ENCODE results near the gene CHCHD4. TPM values are rescaled to one million over a fixed set of nuclear protein-coding genes. Genes with fewer than 3 reads are reported as not detected.

The CHCHD4 gene
- total RNA-seq, 1 donor from 2014 or later, result 10.8 TPM

DNA sequence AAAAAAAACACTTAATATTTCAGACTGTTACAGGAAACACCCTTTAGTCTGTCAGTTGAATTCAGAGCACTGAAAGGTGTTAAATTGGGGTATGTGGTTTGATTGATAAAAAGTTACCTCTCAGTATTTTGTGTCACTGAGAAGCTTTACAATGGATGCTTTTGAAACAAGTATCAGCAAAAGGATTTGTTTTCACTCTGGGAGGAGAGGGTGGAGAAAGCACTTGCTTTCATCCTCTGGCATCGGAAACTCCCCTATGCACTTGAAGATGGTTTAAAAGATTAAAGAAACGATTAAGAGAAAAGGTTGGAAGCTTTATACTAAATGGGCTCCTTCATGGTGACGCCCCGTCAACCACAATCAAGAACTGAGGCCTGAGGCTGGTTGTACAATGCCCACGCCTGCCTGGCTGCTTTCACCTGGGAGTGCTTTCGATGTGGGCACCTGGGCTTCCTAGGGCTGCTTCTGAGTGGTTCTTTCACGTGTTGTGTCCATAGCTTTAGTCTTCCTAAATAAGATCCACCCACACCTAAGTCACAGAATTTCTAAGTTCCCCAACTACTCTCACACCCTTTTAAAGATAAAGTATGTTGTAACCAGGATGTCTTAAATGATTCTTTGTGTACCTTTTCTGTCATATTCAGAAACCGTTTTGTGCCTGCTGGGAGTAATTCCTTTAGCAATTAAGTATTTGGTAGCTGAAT lies 18.0 kb upstream of the CHCHD4 start:
- H3K27me3 Mint-ChIP-seq, result no peaks in the 10 kb centered on the region
- TF ChIP-seq, protein P1, sequence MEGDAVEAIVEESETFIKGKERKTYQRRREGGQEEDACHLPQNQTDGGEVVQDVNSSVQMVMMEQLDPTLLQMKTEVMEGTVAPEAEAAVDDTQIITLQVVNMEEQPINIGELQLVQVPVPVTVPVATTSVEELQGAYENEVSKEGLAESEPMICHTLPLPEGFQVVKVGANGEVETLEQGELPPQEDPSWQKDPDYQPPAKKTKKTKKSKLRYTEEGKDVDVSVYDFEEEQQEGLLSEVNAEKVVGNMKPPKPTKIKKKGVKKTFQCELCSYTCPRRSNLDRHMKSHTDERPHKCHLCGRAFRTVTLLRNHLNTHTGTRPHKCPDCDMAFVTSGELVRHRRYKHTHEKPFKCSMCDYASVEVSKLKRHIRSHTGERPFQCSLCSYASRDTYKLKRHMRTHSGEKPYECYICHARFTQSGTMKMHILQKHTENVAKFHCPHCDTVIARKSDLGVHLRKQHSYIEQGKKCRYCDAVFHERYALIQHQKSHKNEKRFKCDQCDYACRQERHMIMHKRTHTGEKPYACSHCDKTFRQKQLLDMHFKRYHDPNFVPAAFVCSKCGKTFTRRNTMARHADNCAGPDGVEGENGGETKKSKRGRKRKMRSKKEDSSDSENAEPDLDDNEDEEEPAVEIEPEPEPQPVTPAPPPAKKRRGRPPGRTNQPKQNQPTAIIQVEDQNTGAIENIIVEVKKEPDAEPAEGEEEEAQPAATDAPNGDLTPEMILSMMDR (IDR thresholded peaks at IDR 0.05; ENCODE audit: unreplicated experiment), result no peak
- peaks cover 11% of the 10 kb centered on the region for H3K36me3 Mint-ChIP-seq (ENCODE audit: insufficient read depth)
- peaks cover 4% of the 10 kb centered on the region for H3K4me1 Mint-ChIP-seq (ENCODE audit: low read depth)
- H3K9me3 Mint-ChIP-seq (ENCODE audit: low read depth), result no peaks in the 10 kb centered on the region
- peak overlapping the region; percentile 75 for H3K27ac Mint-ChIP-seq
- DNase-seq (ENCODE audit: low spot score, unreplicated experiment), result no peak
- no peak overlapping the region for H3K4me3 Mint-ChIP-seq (ENCODE audit: low read depth)

DNA sequence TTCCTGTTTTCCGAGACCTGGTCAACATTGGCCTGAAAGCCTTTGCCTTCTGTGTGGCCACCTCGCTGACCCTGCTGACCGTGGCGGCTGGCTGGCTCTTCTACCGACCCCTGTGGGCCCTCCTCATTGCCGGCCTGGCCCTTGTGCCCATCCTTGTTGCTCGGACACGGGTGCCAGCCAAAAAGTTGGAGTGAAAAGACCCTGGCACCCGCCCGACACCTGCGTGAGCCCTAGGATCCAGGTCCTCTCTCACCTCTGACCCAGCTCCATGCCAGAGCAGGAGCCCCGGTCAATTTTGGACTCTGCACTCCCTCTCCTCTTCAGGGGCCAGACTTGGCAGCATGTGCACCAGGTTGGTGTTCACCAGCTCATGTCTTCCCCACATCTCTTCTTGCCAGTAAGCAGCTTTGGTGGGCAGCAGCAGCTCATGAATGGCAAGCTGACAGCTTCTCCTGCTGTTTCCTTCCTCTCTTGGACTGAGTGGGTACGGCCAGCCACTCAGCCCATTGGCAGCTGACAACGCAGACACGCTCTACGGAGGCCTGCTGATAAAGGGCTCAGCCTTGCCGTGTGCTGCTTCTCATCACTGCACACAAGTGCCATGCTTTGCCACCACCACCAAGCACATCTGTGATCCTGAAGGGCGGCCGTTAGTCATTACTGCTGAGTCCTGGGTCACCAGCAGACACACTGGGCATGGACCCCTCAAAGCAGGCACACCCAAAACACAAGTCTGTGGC lies 17.1 kb upstream of the CHCHD4 start:
- TF ChIP-seq, protein P1 (IDR thresholded peaks at IDR 0.05; ENCODE audit: unreplicated experiment), result no peak
- DNase-seq (ENCODE audit: low spot score, unreplicated experiment), result no peak
- no peaks in the 10 kb centered on the region for H3K27me3 Mint-ChIP-seq
- no peak overlapping the region for H3K4me3 Mint-ChIP-seq (ENCODE audit: low read depth)
- H3K27ac Mint-ChIP-seq, result no peak overlapping the region
- peaks cover 11% of the 10 kb centered on the region for H3K36me3 Mint-ChIP-seq (ENCODE audit: insufficient read depth)
- H3K9me3 Mint-ChIP-seq (ENCODE audit: low read depth), result no peaks in the 10 kb centered on the region
- peaks cover 4% of the 10 kb centered on the region for H3K4me1 Mint-ChIP-seq (ENCODE audit: low read depth)

GRCh38 chr3:14141144-14141543 lies 16.5 kb upstream of the CHCHD4 start:
- Mint-ChIP-seq H3K27me3 (no peaks in the 10 kb centered on the region), H3K36me3 (ENCODE audit: insufficient read depth) (peaks cover 11% of the 10 kb centered on the region), H3K9me3 (ENCODE audit: low read depth) (no peaks in the 10 kb centered on the region), H3K4me3 (ENCODE audit: low read depth) (no peak overlapping the region), H3K27ac (no peak overlapping the region), H3K4me1 (ENCODE audit: low read depth) (peaks cover 4% of the 10 kb centered on the region)
- TF ChIP-seq, protein P1 (IDR thresholded peaks at IDR 0.05; ENCODE audit: unreplicated experiment), result no peak
- DNase-seq (ENCODE audit: low spot score, unreplicated experiment), result no peak

DNA sequence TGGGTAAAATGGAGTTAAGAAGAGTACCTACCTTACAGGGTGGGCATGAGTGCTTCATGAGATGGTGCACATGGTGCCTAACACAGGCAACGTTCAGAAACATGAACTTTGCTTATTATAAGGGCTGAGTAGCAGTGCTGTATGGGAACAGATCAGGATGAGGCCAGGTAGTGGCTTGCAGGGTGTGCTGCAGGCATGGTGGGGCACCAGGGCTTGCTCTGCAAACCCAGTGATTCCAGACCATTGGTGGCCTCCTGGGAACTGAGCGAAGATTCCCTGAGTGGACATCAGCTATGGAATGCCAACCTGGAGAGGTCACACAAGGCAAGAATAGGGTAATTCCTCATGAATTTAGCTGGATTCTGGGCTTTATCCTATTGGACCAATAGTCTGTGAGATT lies 16.0 kb upstream of the CHCHD4 start:
- no peak for DNase-seq (ENCODE audit: low spot score, unreplicated experiment)
- TF ChIP-seq, protein P1 (IDR thresholded peaks at IDR 0.05; ENCODE audit: unreplicated experiment), result no peak
- no peak overlapping the region for H3K27ac Mint-ChIP-seq
- H3K4me1 Mint-ChIP-seq (ENCODE audit: low read depth), result peaks cover 4% of the 10 kb centered on the region
- no peaks in the 10 kb centered on the region for H3K9me3 Mint-ChIP-seq (ENCODE audit: low read depth)
- H3K36me3 Mint-ChIP-seq (ENCODE audit: insufficient read depth), result peaks cover 15% of the 10 kb centered on the region
- no peaks in the 10 kb centered on the region for H3K27me3 Mint-ChIP-seq
- H3K4me3 Mint-ChIP-seq (ENCODE audit: low read depth), result no peak overlapping the region

DNA sequence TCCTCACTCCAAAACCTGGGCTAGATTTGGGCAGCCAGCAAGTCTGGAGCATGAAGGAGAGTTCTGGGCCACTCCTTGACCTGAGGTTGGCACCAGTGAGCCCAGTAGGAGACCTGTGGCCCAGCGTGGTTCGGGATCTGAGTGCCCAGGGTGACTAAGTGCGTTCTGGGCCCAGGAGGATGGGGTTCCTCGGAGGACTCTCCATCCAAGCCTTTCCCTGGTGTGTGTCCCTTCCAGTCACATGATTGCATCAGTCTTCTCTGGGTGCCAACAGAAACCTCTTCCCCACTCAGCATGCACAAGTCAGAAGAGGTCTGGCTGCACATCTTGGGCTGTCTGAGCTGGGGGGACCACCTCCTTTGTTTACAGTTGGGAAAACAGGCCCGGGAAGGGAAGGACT lies 15.1 kb upstream of the CHCHD4 start:
- no peaks in the 10 kb centered on the region for H3K27me3 Mint-ChIP-seq
- DNase-seq (ENCODE audit: low spot score, unreplicated experiment), result no peak
- no peaks in the 10 kb centered on the region for H3K9me3 Mint-ChIP-seq (ENCODE audit: low read depth)
- H3K4me1 Mint-ChIP-seq (ENCODE audit: low read depth), result peaks cover 2% of the 10 kb centered on the region
- no peak overlapping the region for H3K4me3 Mint-ChIP-seq (ENCODE audit: low read depth)
- H3K27ac Mint-ChIP-seq, result no peak overlapping the region
- TF ChIP-seq, protein P1 (IDR thresholded peaks at IDR 0.05; ENCODE audit: unreplicated experiment), result no peak
- H3K36me3 Mint-ChIP-seq (ENCODE audit: insufficient read depth), result peaks cover 13% of the 10 kb centered on the region
